Measurements from ENCODE around the gene ZNF205. TPM values are rescaled to one million over a fixed set of nuclear protein-coding genes. Genes with fewer than 3 reads are reported as not detected.
A peak's percentile ranks its signal among the peaks of the same experiment; 100 is the strongest.

ZNF205 gene
- total RNA-seq, 1 donor from 2014 or later: 5.4 TPM

- H3K4me2 ChIP-seq: no peak overlapping the region
- H3K9me3 ChIP-seq (ENCODE audit: low read depth): no peaks in the 10 kb centered on the region
- H3K4me3 ChIP-seq: no peak overlapping the region
- H3K4me1 Mint-ChIP-seq: peaks cover 32% of the 10 kb centered on the region
- peaks cover 10% of the 10 kb centered on the region for H3K27me3 Mint-ChIP-seq (ENCODE audit: insufficient read depth, low read depth)
- no peak overlapping the region for H3K9ac ChIP-seq
- DNase-seq (ENCODE audit: low spot score): no peak
- no peaks in the 10 kb centered on the region for H4K20me1 ChIP-seq (ENCODE audit: low read depth)
- peaks cover 12% of the 10 kb centered on the region for H3F3A ChIP-seq (ENCODE audit: low read depth)
- H3K36me3 ChIP-seq: no peaks in the 10 kb centered on the region
- H3K9me3 Mint-ChIP-seq: peaks cover 2% of the 10 kb centered on the region
- no peak overlapping the region for H3K4me3 Mint-ChIP-seq
- no peaks in the 10 kb centered on the region for H3K36me3 Mint-ChIP-seq
- H3K79me2 ChIP-seq (ENCODE audit: low read depth): no peaks in the 10 kb centered on the region
- H2AFZ ChIP-seq (replicated peaks): no peak overlapping the region
- H3K27ac ChIP-seq: no peak overlapping the region
- H3K4me1 ChIP-seq: peaks cover 6% of the 10 kb centered on the region
- no peak for TF ChIP-seq EZH2 (IDR thresholded peaks at IDR 0.05)
- no peak for TF ChIP-seq EZH2phosphoT487 (IDR thresholded peaks at IDR 0.05)
- TF ChIP-seq CTCF (IDR thresholded peaks at IDR 0.05): no peak
- H3K27me3 ChIP-seq: no peaks in the 10 kb centered on the region
- no peak overlapping the region for H3K27ac Mint-ChIP-seq
Observed at GRCh38 chr16:3084491-3084890, 27.9 kb upstream of the ZNF205 start.

GRCh38 chr16:3084969-3085670 lies 27.3 kb upstream of the ZNF205 start:
- Mint-ChIP-seq H3K36me3 (no peaks in the 10 kb centered on the region), H3K27ac (no peak overlapping the region), H3K4me1 (peaks cover 32% of the 10 kb centered on the region), H3K27me3 (ENCODE audit: insufficient read depth, low read depth) (peaks cover 10% of the 10 kb centered on the region), H3K9me3 (peaks cover 2% of the 10 kb centered on the region), H3K4me3 (no peak overlapping the region)
- no peak overlapping the region for H3K27ac ChIP-seq
- TF ChIP-seq CTCF (IDR thresholded peaks at IDR 0.05) (no peak), EZH2phosphoT487 (IDR thresholded peaks at IDR 0.05) (no peak)
- H3K4me3 ChIP-seq: no peak overlapping the region
- H3K9me3 ChIP-seq (ENCODE audit: low read depth): no peaks in the 10 kb centered on the region
- H3K9ac ChIP-seq: no peak overlapping the region
- H3K27me3 ChIP-seq: no peaks in the 10 kb centered on the region
- no peaks in the 10 kb centered on the region for H4K20me1 ChIP-seq (ENCODE audit: low read depth)
- no peak overlapping the region for H3K4me2 ChIP-seq
- no peaks in the 10 kb centered on the region for H3K79me2 ChIP-seq (ENCODE audit: low read depth)
- H3K36me3 ChIP-seq: no peaks in the 10 kb centered on the region
- peaks cover 6% of the 10 kb centered on the region for H3K4me1 ChIP-seq
- no peak for DNase-seq (ENCODE audit: low spot score)
- H3F3A ChIP-seq (ENCODE audit: low read depth): peaks cover 12% of the 10 kb centered on the region
- H2AFZ ChIP-seq (replicated peaks): no peak overlapping the region

GRCh38 chr16:3085868-3086595 lies 26.4 kb upstream of the ZNF205 start:
- H3K36me3 Mint-ChIP-seq: no peaks in the 10 kb centered on the region
- Histone ChIP-seq H3K4me2 (no peak overlapping the region), H3K9me3 (ENCODE audit: low read depth) (no peaks in the 10 kb centered on the region), H3K4me1 (peaks cover 6% of the 10 kb centered on the region), H3K27ac (no peak overlapping the region), H3K79me2 (ENCODE audit: low read depth) (no peaks in the 10 kb centered on the region), H3K27me3 (no peaks in the 10 kb centered on the region), H2AFZ (replicated peaks) (no peak overlapping the region), H3K36me3 (no peaks in the 10 kb centered on the region), H3K4me3 (no peak overlapping the region), H3F3A (ENCODE audit: low read depth) (peaks cover 12% of the 10 kb centered on the region), H4K20me1 (ENCODE audit: low read depth) (no peaks in the 10 kb centered on the region), H3K9ac (no peak overlapping the region)
- no peak overlapping the region for H3K27ac Mint-ChIP-seq
- H3K27me3 Mint-ChIP-seq (ENCODE audit: insufficient read depth, low read depth): peaks cover 10% of the 10 kb centered on the region
- no peak for DNase-seq (ENCODE audit: low spot score)
- TF ChIP-seq CTCF (IDR thresholded peaks at IDR 0.05) (no peak), EZH2 (IDR thresholded peaks at IDR 0.05) (no peak), EZH2phosphoT487 (IDR thresholded peaks at IDR 0.05) (no peak)
- H3K4me1 Mint-ChIP-seq: peaks cover 29% of the 10 kb centered on the region
- H3K4me3 Mint-ChIP-seq: peak overlapping the region; percentile 38
- no peaks in the 10 kb centered on the region for H3K9me3 Mint-ChIP-seq
